Right lobe of liver (tissue), 4 donors: Measurements from ENCODE around the gene NKX6-2.

ENCODE experiments used
- POLR2A ChIP-seq: fragments of 450-650 bp; IDR thresholded peaks from one replicate; pipeline ENCODE4 v1.6.1; 2017; ENCODE audit warnings: antibody characterized with exemption, mild to moderate bottlenecking
- TF ChIP-seq, protein P1 (sequence below), 4 donors: fragments of 200-600 bp in 3 of 4; fragments of 450-650 bp in 1 of 4; IDR thresholded peaks; one replicate each; pipeline versions ENCODE4 v1.5.1 to v1.8.0; 2016 to 2022; ENCODE audit warnings: antibody characterized with exemption in 4 of 4, mild to moderate bottlenecking in 2 of 4
- donor health status: DM: no; HTN: no; CAD: no.
- donor health status: DM: no; HTN: no; CAD: no.
- donor health status: DM: no; HTN: yes; CAD: no.

DNA sequence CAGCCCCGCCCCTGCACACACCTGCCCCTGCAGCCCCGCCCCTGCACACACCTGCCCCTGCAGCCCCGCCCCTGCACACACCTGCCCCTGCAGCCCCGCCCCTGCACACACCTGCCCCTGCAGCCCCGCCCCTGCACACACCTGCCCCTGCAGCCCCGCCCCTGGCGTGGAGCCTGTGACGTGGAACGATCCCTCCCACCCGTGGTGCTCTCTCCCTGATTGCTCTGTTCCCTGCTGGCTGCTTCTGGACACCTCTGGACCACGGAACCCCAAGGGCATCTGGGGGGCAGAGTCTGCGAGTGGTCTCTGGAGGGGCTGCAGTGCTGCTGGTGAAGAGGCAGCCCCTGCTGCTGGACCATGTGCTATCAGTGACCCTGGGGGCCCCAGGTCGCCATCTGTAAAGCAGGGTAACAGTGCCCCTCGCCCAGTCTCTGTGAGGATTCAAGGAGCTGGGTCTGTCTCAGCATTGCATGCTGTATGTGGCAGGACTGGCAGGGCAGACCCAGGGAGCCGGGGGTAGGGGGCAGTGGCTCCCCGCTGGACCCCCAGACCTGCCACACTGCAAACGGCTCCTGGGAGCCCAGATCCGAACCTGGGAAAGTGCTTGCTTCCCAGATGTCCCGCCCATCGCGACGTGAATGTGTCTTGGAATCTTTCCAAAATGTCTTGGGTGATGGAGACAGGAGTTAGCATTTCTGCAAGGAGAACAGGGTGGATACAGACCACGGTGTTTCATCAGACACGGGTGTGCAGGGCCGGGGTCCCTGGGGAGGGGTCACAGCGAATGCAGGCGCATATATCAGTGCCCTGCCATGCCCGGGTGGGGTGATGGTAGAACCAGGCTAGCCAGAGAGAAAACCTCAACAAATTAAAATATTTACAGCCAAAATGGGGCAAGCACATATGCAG, 27.9 kb upstream of the NKX6-2 start:
- TF ChIP-seq, protein P1, sequence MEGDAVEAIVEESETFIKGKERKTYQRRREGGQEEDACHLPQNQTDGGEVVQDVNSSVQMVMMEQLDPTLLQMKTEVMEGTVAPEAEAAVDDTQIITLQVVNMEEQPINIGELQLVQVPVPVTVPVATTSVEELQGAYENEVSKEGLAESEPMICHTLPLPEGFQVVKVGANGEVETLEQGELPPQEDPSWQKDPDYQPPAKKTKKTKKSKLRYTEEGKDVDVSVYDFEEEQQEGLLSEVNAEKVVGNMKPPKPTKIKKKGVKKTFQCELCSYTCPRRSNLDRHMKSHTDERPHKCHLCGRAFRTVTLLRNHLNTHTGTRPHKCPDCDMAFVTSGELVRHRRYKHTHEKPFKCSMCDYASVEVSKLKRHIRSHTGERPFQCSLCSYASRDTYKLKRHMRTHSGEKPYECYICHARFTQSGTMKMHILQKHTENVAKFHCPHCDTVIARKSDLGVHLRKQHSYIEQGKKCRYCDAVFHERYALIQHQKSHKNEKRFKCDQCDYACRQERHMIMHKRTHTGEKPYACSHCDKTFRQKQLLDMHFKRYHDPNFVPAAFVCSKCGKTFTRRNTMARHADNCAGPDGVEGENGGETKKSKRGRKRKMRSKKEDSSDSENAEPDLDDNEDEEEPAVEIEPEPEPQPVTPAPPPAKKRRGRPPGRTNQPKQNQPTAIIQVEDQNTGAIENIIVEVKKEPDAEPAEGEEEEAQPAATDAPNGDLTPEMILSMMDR (IDR thresholded peaks at IDR 0.05), result no peak
- TF ChIP-seq POLR2A, result no peak
